Activated CD4-positive, alpha-beta T cell treated with anti-CD3 and anti-CD28 coated beads, Interleukin-2, amount 10 ng/mL, durations not matched to agents 24 days and 14 days (primary cell): ENCODE data around the gene DCLRE1B. TPM values are rescaled to one million over a fixed set of nuclear protein-coding genes. Genes with fewer than 3 reads are reported as not detected.
A peak's percentile ranks its signal among the peaks of the same experiment; 100 is the strongest.

Experiments
- DNase-seq: peaks from one replicate; pipeline ENCODE4 v3.0.0; 2022
- H3K27ac Mint-ChIP-seq: one replicate; pipeline ENCODE4 v1.8.0; 2022; ENCODE audit warnings: mild to moderate bottlenecking, mixed read lengths
- H3K27me3 Mint-ChIP-seq: one replicate; pipeline ENCODE4 v1.8.0; 2022; ENCODE audit warnings: mixed read lengths
- H3K36me3 Mint-ChIP-seq: one replicate; pipeline ENCODE4 v1.8.0; 2022; ENCODE audit warnings: low read depth, mild to moderate bottlenecking, mixed read lengths
- H3K4me1 Mint-ChIP-seq: one replicate; pipeline ENCODE4 v1.8.0; 2021; ENCODE audit warnings: mixed read lengths
- H3K4me3 Mint-ChIP-seq: one replicate; pipeline ENCODE4 v1.8.0; 2022; ENCODE audit warnings: mild to moderate bottlenecking, moderate library complexity, mixed read lengths
- H3K9me3 Mint-ChIP-seq: one replicate; pipeline ENCODE4 v1.8.0; 2021; ENCODE audit warnings: mixed read lengths
- intact Hi-C: fragments of 100-400 bp; cut with micrococcal nuclease; formaldehyde crosslinking; loops from one replicate; pipeline ENCODE4 v1.15.1; 2023
- total RNA-seq: library from RNA; stranded (reverse); gene quantifications from 2 replicates; pipeline ENCODE4 v1.2.3, GENCODE V29; 2022

The DCLRE1B gene
- total RNA-seq, 1 donor from 2014 or later, result 21.5 TPM

- Mint-ChIP-seq H3K9me3 (no peaks in the 10 kb centered on the region), H3K4me1 (peaks cover 17% of the 10 kb centered on the region), H3K36me3 (peaks cover 63% of the 10 kb centered on the region), H3K27me3 (no peaks in the 10 kb centered on the region), H3K4me3 (no peak overlapping the region), H3K27ac (no peak overlapping the region)
- intact Hi-C loops, result no loop called here
- no peak for DNase-seq
These were observed 9.2 kb upstream of the DCLRE1B start for GRCh38 chr1:113895961-113896360.

- Mint-ChIP-seq H3K4me3 (no peak overlapping the region), H3K36me3 (peaks cover 76% of the 10 kb centered on the region), H3K4me1 (peaks cover 41% of the 10 kb centered on the region), H3K27me3 (no peaks in the 10 kb centered on the region), H3K9me3 (no peaks in the 10 kb centered on the region), H3K27ac (peak overlapping the region; percentile 52)
- DNase-seq, result no peak
- intact Hi-C loops, result no loop called here
These were observed 6.8 kb upstream of the DCLRE1B start for GRCh38 chr1:113898241-113898814.

DNA sequence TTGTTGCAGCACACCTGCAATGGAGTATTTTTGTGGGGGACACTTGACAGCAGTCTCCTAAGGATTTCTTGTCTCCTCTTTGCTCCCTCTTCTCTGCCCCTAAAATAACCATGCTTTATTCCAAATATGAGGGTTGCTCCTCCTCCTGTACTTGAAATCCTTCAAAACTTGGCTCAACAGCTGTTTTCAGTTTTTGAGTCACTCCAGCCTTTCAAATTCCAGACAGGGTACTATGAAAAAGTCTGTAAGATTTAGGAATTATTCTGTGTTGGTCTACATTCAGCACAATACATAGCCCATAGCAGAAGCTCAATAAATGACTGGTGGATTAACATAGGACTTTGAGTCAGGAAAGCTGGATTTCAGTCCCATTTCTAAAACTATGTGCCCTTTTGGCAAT lies 6.0 kb upstream of the DCLRE1B start:
- Mint-ChIP-seq H3K27ac (peak overlapping the region; percentile 16), H3K27me3 (no peaks in the 10 kb centered on the region), H3K36me3 (peaks cover 74% of the 10 kb centered on the region), H3K4me3 (no peak overlapping the region), H3K4me1 (peaks cover 46% of the 10 kb centered on the region), H3K9me3 (no peaks in the 10 kb centered on the region)
- DNase-seq, result no peak
- intact Hi-C loops, result no loop called here

DNA sequence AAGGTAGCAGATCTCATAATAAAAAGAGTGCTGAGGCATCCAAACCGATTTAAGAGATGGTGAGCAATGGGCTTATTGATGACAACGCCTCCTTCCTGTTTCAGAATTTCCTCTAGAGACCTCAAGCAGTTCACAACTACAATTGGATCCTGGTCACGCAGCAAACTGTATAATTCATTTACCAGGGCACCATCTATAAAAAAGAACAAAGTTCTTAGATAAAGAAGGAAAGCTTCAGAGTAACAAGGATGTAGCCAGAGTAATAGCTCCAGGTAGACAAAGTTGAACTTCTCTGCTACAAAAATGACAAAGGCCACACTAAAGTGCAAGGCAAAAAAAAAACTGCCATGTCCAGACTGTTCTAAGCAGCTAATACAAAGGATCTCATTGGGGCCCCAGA lies 3.9 kb upstream of the DCLRE1B start:
- Mint-ChIP-seq H3K4me3 (no peak overlapping the region), H3K9me3 (no peaks in the 10 kb centered on the region), H3K27me3 (no peaks in the 10 kb centered on the region), H3K4me1 (peaks cover 47% of the 10 kb centered on the region), H3K27ac (peak overlapping the region; percentile 55), H3K36me3 (peaks cover 60% of the 10 kb centered on the region)
- intact Hi-C loops, result loop anchor here (5.0 kb wide), 1 partner anchor 49 kb away; no protein-coding TSS in a partner anchor
- DNase-seq, result no peak

DNA sequence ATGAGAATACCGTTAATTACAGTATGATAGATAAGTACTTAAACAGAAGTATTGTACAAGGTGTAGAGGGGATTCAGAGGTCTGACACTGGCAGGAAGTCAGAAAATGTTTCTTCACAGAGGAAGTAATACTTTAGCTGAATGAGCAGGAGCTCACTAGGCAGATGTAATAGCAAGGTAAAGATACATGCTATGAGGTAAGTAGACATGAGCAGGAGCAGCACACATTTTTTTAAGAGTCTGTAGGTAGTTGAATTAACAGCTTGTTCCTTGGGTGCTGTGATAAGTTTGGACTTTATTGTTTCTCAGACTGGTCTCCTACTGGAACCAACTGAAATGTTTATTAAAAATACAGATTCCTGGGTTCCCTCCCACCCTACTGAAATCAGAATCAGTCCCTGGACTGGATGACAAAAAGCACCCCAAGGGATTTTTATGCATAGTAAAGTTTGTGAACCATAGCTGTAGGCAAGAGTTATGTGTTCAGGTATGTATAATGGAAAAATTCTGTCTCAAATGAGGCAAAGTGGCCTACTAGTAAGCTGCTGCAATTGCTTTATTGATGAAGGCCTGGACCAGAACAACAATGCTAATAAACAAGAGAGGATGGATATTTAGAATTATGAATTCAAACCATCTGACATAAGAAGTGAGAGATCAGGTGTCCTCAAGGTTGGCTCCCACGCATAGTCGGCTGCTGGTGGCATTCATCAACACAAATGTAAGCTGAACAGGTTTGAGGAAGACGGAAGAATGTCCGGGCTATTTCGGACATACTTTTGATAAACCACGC lies 1.4 kb upstream of the DCLRE1B start:
- Mint-ChIP-seq H3K4me3 (peak overlapping the region; percentile 99), H3K36me3 (peaks cover 47% of the 10 kb centered on the region), H3K9me3 (no peaks in the 10 kb centered on the region), H3K4me1 (peaks cover 54% of the 10 kb centered on the region), H3K27me3 (no peaks in the 10 kb centered on the region), H3K27ac (peak overlapping the region; percentile 98)
- no peak for DNase-seq
- intact Hi-C loops, result loop anchor here (1.0 to 5.0 kb wide), 3 partner anchors 51 to 608 kb away; partner anchors contain the start of genes PHTF1 and TRIM33

GRCh38 chr1:113904293-113904673 lies 843 bp upstream of the DCLRE1B start:
- H3K36me3 Mint-ChIP-seq, result peaks cover 43% of the 10 kb centered on the region
- H3K27me3 Mint-ChIP-seq, result no peaks in the 10 kb centered on the region
- no peaks in the 10 kb centered on the region for H3K9me3 Mint-ChIP-seq
- H3K27ac Mint-ChIP-seq, result peak overlapping the region; percentile 98
- H3K4me1 Mint-ChIP-seq, result peaks cover 54% of the 10 kb centered on the region
- no peak for DNase-seq
- intact Hi-C loops, result loop anchor here (1.0 to 5.0 kb wide), 3 partner anchors 52 to 607 kb away; partner anchors contain the start of genes PHTF1 and TRIM33
- H3K4me3 Mint-ChIP-seq, result peak overlapping the region; percentile 99

DNA sequence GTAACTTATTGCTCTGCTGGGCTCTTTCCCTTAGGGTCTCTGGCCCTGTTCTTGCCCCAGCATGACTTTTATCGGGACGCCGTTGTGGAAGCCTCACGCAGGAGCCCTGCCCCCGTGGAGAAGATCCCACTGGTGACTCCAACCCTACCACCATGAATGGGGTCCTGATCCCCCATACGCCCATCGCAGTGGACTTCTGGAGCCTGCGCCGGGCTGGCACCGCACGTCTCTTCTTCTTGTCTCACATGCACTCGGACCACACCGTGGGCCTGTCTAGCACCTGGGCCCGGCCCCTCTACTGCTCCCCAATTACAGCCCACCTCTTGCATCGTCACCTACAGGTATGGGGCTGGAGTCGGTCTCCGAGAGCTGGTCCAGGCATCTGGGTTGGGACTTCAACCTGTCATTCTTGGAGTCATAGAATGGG lies 322 bp downstream of the DCLRE1B start:
- H3K4me1 Mint-ChIP-seq, result peaks cover 58% of the 10 kb centered on the region
- no peaks in the 10 kb centered on the region for H3K27me3 Mint-ChIP-seq
- no peaks in the 10 kb centered on the region for H3K9me3 Mint-ChIP-seq
- H3K36me3 Mint-ChIP-seq, result peaks cover 37% of the 10 kb centered on the region
- peak overlapping the region; percentile 99 for H3K4me3 Mint-ChIP-seq
- H3K27ac Mint-ChIP-seq, result peak overlapping the region; percentile 98
- intact Hi-C loops, result loop anchor here (1.0 to 2.0 kb wide), 5 partner anchors 24 to 147 kb away; partner anchors contain the start of genes HIPK1, PHTF1, PTPN22 and RSBN1
- no peak for DNase-seq

DNA sequence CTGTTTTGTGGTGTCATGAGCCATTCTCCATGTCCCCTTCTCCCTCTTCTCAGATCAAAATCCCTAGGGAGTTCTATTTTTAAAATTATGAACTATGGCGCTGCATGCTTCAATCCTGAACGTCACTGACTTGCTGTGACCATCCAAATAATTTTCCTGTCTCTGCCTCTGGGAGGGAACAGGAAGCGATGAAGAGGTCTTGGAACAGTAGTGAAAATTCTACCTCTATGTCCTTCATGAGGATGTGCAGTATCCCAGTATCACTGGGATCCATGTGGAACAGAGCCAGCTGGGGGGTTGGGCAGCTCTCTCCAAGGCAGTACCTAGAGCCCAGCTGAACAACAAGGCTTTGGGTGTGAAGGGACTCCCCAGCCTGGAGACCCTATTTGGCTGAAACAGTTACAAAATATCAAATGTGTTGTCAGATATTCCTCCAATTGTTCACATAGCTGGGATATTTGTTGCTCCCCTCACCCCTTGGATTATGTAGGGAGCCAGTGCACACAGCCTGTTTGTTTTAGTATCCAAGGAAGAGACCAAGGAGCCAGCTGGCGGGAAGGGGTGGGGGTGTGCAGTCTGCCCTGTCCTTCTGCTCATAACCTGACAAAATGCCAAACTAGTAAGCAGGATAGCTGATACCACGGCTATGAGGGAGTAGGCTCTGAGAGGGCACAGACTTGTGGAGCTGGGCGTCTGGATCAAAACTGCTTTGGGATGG lies 7.6 kb downstream of the DCLRE1B start:
- Mint-ChIP-seq H3K27me3 (no peaks in the 10 kb centered on the region), H3K36me3 (peaks cover 46% of the 10 kb centered on the region)

GRCh38 chr1:113913312-113913668 lies 8.2 kb downstream of the DCLRE1B start:
- Mint-ChIP-seq H3K4me3 (no peak overlapping the region), H3K4me1 (peaks cover 27% of the 10 kb centered on the region), H3K27ac (no peak overlapping the region), H3K27me3 (no peaks in the 10 kb centered on the region), H3K36me3 (peaks cover 41% of the 10 kb centered on the region), H3K9me3 (no peaks in the 10 kb centered on the region)
- no peak for DNase-seq
- intact Hi-C loops, result no loop called here

More for the DNA sequence above, 7.6 kb downstream of the DCLRE1B start:
- no peak for DNase-seq
- Mint-ChIP-seq H3K4me1 (peaks cover 28% of the 10 kb centered on the region), H3K27ac (no peak overlapping the region), H3K4me3 (no peak overlapping the region), H3K9me3 (no peaks in the 10 kb centered on the region)
- intact Hi-C loops, result no loop called here

- Mint-ChIP-seq H3K27me3 (no peaks in the 10 kb centered on the region), H3K9me3 (no peaks in the 10 kb centered on the region), H3K4me3 (no peak overlapping the region), H3K4me1 (peaks cover 20% of the 10 kb centered on the region), H3K27ac (no peak overlapping the region), H3K36me3 (peaks cover 36% of the 10 kb centered on the region)
- DNase-seq, result no peak
- intact Hi-C loops, result no loop called here
These were observed 8.9 kb downstream of the DCLRE1B start for GRCh38 chr1:113913887-113914664.

DNA sequence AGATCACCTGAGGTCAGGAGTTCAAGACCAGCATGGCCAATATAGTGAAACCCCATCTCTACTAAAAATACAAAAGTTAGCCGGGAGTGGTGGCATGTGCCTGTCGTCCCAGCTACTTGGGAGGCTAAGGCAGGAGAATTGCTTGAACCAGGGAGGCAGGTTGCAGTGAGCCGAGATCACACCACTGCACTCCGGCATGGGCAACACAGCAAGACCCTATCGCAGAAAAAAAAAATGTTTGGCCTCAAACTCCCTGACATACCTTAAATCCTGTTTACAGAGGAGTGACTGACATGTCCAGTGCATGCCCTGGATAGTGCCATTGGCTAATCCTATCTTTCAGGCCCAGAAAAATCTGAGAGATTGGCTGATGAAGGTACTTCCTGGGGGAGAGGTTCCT lies 11.8 kb downstream of the DCLRE1B start:
- peaks cover 2% of the 10 kb centered on the region for H3K27me3 Mint-ChIP-seq
- H3K9me3 Mint-ChIP-seq, result no peaks in the 10 kb centered on the region
- no peak for DNase-seq
- H3K36me3 Mint-ChIP-seq, result peaks cover 17% of the 10 kb centered on the region
- no peak overlapping the region for H3K4me3 Mint-ChIP-seq
- H3K4me1 Mint-ChIP-seq, result peaks cover 13% of the 10 kb centered on the region
- intact Hi-C loops, result no loop called here
- H3K27ac Mint-ChIP-seq, result no peak overlapping the region

GRCh38 chr1:113917400-113918082 lies 12.4 kb downstream of the DCLRE1B start:
- Mint-ChIP-seq H3K9me3 (no peaks in the 10 kb centered on the region), H3K27me3 (peaks cover 3% of the 10 kb centered on the region), H3K36me3 (peaks cover 14% of the 10 kb centered on the region), H3K27ac (no peak overlapping the region), H3K4me1 (peaks cover 13% of the 10 kb centered on the region), H3K4me3 (no peak overlapping the region)
- DNase-seq, result no peak
- intact Hi-C loops, result no loop called here

DNA sequence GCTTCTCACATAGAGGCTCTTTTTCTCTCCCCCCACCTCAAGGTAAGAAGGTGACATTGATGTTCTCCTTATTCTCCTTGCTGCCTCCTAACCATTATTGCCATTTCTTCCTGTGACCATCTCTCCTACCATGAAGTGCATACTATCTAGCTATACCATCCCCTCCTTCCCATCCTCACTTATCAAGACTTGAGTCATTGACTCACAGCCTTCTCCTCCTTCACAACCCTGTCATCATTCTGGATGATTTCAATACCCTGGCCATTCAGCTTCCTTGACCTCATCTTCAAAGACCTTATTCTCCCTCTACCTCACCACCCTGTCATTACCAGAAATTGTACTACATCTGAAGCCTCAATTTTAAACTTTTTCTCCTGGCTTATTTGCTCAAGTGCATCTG lies 13.1 kb downstream of the DCLRE1B start:
- Mint-ChIP-seq H3K4me1 (peaks cover 11% of the 10 kb centered on the region), H3K9me3 (no peaks in the 10 kb centered on the region), H3K36me3 (peaks cover 10% of the 10 kb centered on the region), H3K4me3 (no peak overlapping the region), H3K27me3 (peaks cover 6% of the 10 kb centered on the region), H3K27ac (no peak overlapping the region)
- intact Hi-C loops, result no loop called here
- DNase-seq, result no peak
